MM.1S (cell line): ENCODE data around the gene ECSCR.

Experiments used
- DNase-seq: peaks from one replicate; pipeline ENCODE4 v3.0.0-alpha.2; 2015
- H2AFZ ChIP-seq: fragments of 300-600 bp; sonication (generic); 2 replicates; pipeline ENCODE4 v1.6.0; 2016; ENCODE audit warnings: antibody characterized with exemption, low read length
- H3F3A ChIP-seq: fragments of 300-600 bp; sonication (generic); 2 replicates; pipeline ENCODE4 v1.6.1; 2016; ENCODE audit warnings: mild to moderate bottlenecking, antibody characterized with exemption, low read length, moderate library complexity, mixed read lengths; ENCODE audit not compliant: insufficient read depth
- H3K27ac ChIP-seq: fragments of 300-600 bp; sonication (generic); 2 replicates; pipeline ENCODE4 v1.5.1; 2016; ENCODE audit warnings: mild to moderate bottlenecking, low read length
- H3K27me3 ChIP-seq: fragments of 300-600 bp; sonication (generic); replicated peaks from 2 replicates; pipeline ENCODE4 v1.6.0; 2016; ENCODE audit warnings: low read length; ENCODE audit not compliant: insufficient read depth
- H3K36me3 ChIP-seq: fragments of 300-600 bp; sonication (generic); replicated peaks from 2 replicates; pipeline ENCODE4 v1.6.1; 2016; ENCODE audit warnings: mild to moderate bottlenecking, low read length, mixed read lengths; ENCODE audit not compliant: insufficient read depth
- H3K4me1 ChIP-seq: fragments of 300-600 bp; sonication (generic); 2 replicates; pipeline ENCODE4 v1.6.1; 2016; ENCODE audit warnings: low read length, mixed read lengths
- H3K4me2 ChIP-seq: fragments of 300-600 bp; sonication (generic); 2 replicates; pipeline ENCODE4 v1.6.0; 2016; ENCODE audit warnings: low read depth, low read length
- H3K4me3 ChIP-seq: fragments of 300-600 bp; sonication (generic); 2 replicates; pipeline ENCODE4 v1.5.1; 2016; ENCODE audit warnings: low read length, mixed read lengths
- H3K79me2 ChIP-seq: fragments of 300-600 bp; sonication (generic); 2 replicates; pipeline ENCODE4 v1.6.1; 2016; ENCODE audit warnings: mixed run types, low read length, mixed read lengths
- H3K9ac ChIP-seq: fragments of 300-600 bp; sonication (generic); 2 replicates; pipeline ENCODE4 v1.6.1; 2016; ENCODE audit warnings: low read length, mixed read lengths
- H3K9me2 ChIP-seq: fragments of 300-600 bp; sonication (generic); replicated peaks from 2 replicates; pipeline ENCODE4 v1.6.1; 2016; ENCODE audit warnings: mild to moderate bottlenecking, low read length, mixed read lengths; ENCODE audit not compliant: insufficient read depth
- H3K9me3 ChIP-seq: fragments of 300-600 bp; sonication (generic); replicated peaks from 2 replicates; pipeline ENCODE4 v1.6.1; 2016; ENCODE audit warnings: mild to moderate bottlenecking, low read length, mixed read lengths; ENCODE audit not compliant: insufficient read depth
- H4K20me1 ChIP-seq: fragments of 300-600 bp; sonication (generic); 2 replicates; pipeline ENCODE4 v1.6.1; 2016; ENCODE audit warnings: mild to moderate bottlenecking, low read length, moderate library complexity, mixed read lengths; ENCODE audit not compliant: insufficient read depth
- EZH2 ChIP-seq: fragments of 300-600 bp; sonication (generic); optimal IDR thresholded peaks from 2 replicates; pipeline ENCODE3; 2017; ENCODE audit warnings: low read depth, mild to moderate bottlenecking, antibody characterized with exemption, low read length, mixed read lengths
- EZH2phosphoT487 ChIP-seq: fragments of 300-600 bp; sonication (generic); IDR thresholded peaks from 2 replicates; pipeline ENCODE4 v1.6.1; 2018; ENCODE audit warnings: antibody characterized with exemption, low read length
- TF ChIP-seq, protein P1 (sequence below): fragments of 300-600 bp; sonication (generic); IDR thresholded peaks from 2 replicates; pipeline ENCODE4 v1.5.1; 2016; ENCODE audit warnings: antibody characterized with exemption, low read length, mixed read lengths

ECSCR gene

DNA sequence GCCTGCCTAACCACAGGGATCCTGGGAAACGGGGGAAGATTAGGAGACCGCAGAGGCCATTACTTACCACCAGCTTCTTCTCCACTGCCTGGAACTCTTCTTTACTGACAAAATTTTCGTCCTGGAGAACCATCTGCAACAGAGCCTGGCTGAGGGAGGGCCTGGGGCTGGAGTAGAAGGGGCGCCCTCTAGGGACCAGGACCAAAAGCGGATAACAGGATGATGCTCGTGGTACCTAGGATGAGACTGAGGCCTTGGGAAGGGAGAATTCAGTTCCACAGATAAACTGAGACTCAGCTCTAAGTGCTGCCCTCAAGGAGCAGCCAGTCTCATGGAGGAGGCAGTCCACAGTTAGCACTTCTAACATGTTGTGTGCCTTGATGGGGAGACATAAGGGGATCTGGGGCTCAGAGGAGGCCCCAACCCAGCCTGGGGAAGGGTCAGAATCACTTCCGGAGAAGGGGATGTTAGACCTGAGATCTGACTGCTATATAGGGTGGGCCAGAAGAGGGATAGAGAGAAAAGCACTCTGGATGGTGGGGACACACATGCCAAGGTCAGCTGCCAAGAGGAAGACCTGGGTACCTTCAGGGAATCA, 59.9 kb downstream of the ECSCR start:
- H3K9me2 ChIP-seq, result no peaks in the 10 kb centered on the region
- H3K4me3 ChIP-seq, result peak overlapping the region; percentile 73; the same call in 1 of the 2 replicates
- peak overlapping the region; percentile 84; the same call in 1 of the 2 replicates for H3K9ac ChIP-seq
- H3K79me2 ChIP-seq, result peaks cover 8% of the 10 kb centered on the region; the same call in 1 of the 2 replicates
- no peaks in the 10 kb centered on the region for H3K9me3 ChIP-seq
- no peaks in the 10 kb centered on the region for H3K36me3 ChIP-seq
- peaks cover 17% of the 10 kb centered on the region for H3F3A ChIP-seq
- no peaks in the 10 kb centered on the region for H3K27me3 ChIP-seq
- peak overlapping the region; percentile 96; the same call in 1 of the 2 replicates for H3K27ac ChIP-seq
- H4K20me1 ChIP-seq, result no peaks in the 10 kb centered on the region
- peak; percentile 31 for DNase-seq
- no peak overlapping the region for H2AFZ ChIP-seq
- peaks cover 25% of the 10 kb centered on the region for H3K4me1 ChIP-seq
- peak overlapping the region; percentile 98 for H3K4me2 ChIP-seq
- TF ChIP-seq, protein P1, sequence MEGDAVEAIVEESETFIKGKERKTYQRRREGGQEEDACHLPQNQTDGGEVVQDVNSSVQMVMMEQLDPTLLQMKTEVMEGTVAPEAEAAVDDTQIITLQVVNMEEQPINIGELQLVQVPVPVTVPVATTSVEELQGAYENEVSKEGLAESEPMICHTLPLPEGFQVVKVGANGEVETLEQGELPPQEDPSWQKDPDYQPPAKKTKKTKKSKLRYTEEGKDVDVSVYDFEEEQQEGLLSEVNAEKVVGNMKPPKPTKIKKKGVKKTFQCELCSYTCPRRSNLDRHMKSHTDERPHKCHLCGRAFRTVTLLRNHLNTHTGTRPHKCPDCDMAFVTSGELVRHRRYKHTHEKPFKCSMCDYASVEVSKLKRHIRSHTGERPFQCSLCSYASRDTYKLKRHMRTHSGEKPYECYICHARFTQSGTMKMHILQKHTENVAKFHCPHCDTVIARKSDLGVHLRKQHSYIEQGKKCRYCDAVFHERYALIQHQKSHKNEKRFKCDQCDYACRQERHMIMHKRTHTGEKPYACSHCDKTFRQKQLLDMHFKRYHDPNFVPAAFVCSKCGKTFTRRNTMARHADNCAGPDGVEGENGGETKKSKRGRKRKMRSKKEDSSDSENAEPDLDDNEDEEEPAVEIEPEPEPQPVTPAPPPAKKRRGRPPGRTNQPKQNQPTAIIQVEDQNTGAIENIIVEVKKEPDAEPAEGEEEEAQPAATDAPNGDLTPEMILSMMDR, result peak; percentile 67
- TF ChIP-seq EZH2phosphoT487 (no peak), EZH2 (no peak)

DNA sequence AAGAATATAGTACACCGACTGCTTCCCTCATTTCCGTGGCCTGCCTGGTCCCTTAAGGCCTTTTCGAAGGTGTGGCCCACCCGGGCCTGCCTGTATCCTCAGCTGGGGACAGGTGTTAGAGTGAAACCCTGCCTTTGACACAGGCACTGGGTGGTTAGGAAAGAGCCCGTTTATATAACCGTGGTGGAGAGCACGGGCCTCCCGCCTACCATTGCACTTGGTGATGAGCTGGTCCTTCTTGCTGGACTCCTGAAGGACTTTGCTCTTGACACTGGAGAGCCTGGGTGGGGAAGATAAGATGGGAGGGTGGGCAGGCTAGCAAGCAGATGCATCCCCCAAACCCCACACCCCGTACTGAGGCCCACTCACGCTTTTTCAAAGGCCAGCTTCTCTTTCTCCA, 61.0 kb downstream of the ECSCR start:
- TF ChIP-seq EZH2 (no peak), EZH2phosphoT487 (no peak)
- TF ChIP-seq, protein P1, result no peak
- no peaks in the 10 kb centered on the region for H3K9me2 ChIP-seq

DNA sequence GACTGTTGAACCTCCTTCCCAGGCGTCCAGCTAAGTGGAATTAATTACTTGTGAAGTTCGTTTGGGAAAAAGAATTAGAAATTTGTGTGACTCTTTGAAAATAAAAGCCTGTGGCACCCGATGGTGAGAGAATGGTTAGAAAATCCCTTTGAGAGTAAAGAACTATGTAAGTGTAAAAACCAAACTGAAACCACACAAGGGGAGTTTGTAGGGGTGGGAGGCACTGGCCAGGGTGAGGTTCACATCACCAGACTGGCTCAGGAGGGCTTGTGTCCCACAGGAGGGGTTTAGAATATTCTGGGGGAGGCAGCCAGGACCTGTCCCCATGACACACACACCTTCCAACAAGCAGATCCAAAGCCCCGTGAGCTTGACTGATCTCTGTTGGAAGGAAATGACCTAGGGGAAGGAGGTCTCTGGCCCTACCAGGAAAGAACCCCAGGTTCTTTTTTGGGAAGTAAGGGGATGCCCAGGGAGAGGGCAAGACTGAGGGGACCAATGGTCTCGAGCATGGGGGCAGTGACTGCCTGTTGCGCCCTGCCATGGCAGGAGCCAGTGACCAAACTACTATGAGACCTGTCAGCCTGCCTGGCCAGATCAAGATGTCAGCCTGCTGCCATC, 62.9 kb downstream of the ECSCR start:
- Histone ChIP-seq H3F3A (peaks cover 17% of the 10 kb centered on the region), H3K4me1 (peaks cover 13% of the 10 kb centered on the region), H4K20me1 (no peaks in the 10 kb centered on the region), H2AFZ (no peak overlapping the region), H3K9me2 (no peaks in the 10 kb centered on the region), H3K4me3 (no peak overlapping the region), H3K27me3 (no peaks in the 10 kb centered on the region), H3K79me2 (peaks cover 22% of the 10 kb centered on the region), H3K36me3 (no peaks in the 10 kb centered on the region), H3K9me3 (no peaks in the 10 kb centered on the region), H3K27ac (no peak overlapping the region), H3K9ac (no peak overlapping the region), H3K4me2 (no peak overlapping the region)
- TF ChIP-seq, protein P1, result no peak
- TF ChIP-seq EZH2, result no peak
- no peak for TF ChIP-seq EZH2phosphoT487
- no peak for DNase-seq

More for the DNA sequence above, 61.0 kb downstream of the ECSCR start:
- Histone ChIP-seq H4K20me1 (no peaks in the 10 kb centered on the region), H3K79me2 (peaks cover 8% of the 10 kb centered on the region; the same call in 1 of the 2 replicates), H3K9me3 (no peaks in the 10 kb centered on the region), H3F3A (peaks cover 17% of the 10 kb centered on the region), H3K36me3 (no peaks in the 10 kb centered on the region), H3K27ac (no peak overlapping the region), H3K4me1 (peaks cover 16% of the 10 kb centered on the region), H2AFZ (no peak overlapping the region), H3K4me2 (no peak overlapping the region), H3K4me3 (no peak overlapping the region), H3K9ac (no peak overlapping the region), H3K27me3 (no peaks in the 10 kb centered on the region)
- DNase-seq, result no peak
